Testis (tissue), 3 donors: ENCODE data around the gene TWNK. TPM values are rescaled to one million over a fixed set of nuclear protein-coding genes. Genes with fewer than 3 reads are reported as not detected.

Source experiments
- DNase-seq: peaks from one replicate; pipeline ENCODE4 v3.0.0-alpha.2; 2019
- H3K27ac ChIP-seq, 2 donors: fragments of 200-600 bp; sonication (generic); one replicate each; pipeline ENCODE4 v1.5.1; 2019
- H3K27me3 ChIP-seq: fragments of 200-600 bp; sonication (generic); one replicate; pipeline ENCODE4 v1.5.1; 2019
- H3K36me3 ChIP-seq: fragments of 200-600 bp; sonication (generic); one replicate; pipeline ENCODE4 v1.5.1; 2017; ENCODE audit warnings: low read depth; ENCODE audit errors: missing control alignments
- H3K4me1 ChIP-seq: fragments of 200-600 bp; sonication (generic); one replicate; pipeline ENCODE4 v1.5.1; 2019
- H3K4me3 ChIP-seq, 2 donors: fragments of 200-600 bp; sonication (generic); one replicate each; pipeline ENCODE4 v1.5.1; 2017 to 2019
- H3K9me3 ChIP-seq: fragments of 200-600 bp; sonication (generic); one replicate; pipeline ENCODE4 v1.5.1; 2017
- POLR2A ChIP-seq: fragments of 450-650 bp; IDR thresholded peaks from one replicate; pipeline ENCODE4 v1.6.1; 2017; ENCODE audit warnings: antibody characterized with exemption, mild to moderate bottlenecking, moderate library complexity
- WGBS, 2 donors: methylation state at CpG; one replicate each; pipeline ENCODE4 v1.1.5; 2018; 5-methylcytosine and 5-hydroxymethylcytosine counted together
- intact Hi-C: fragments of 100-400 bp; cut with DNase I; formaldehyde crosslinking; loops from one replicate; pipeline ENCODE4 v1.15.1; 2023; ENCODE audit warnings: low total_unique reads
- polyA plus RNA-seq: library from polyadenylated mRNA; stranded (reverse); fragments of 350-450 nt; fragmentation: Illumina TruSeq; extraction: RNeasy Lipid Tissue Mini Kit (QIAGEN cat#74804); gene quantifications from one replicate; pipeline ENCODE4 v1.2.3, GENCODE V29; 2014; ENCODE audit warnings: low read depth, low replicate concordance; ENCODE audit not compliant: insufficient read depth
- total RNA-seq, 2 donors: library from RNA; depleted of rRNA; stranded (reverse); fragments of >200 nt; gene quantifications; one replicate each; pipeline ENCODE4 v1.2.3, GENCODE V29; 2016
- TF ChIP-seq, protein P1 (sequence below), 3 experiments: fragments of 450-650 bp in 2 of 3; fragments of 200-600 bp in 1 of 3; sonication (generic) in 1 of 3; IDR thresholded peaks; one replicate each; pipeline ENCODE4 v1.5.1; 2016 to 2019; ENCODE audit warnings: antibody characterized with exemption in 3 of 3, mild to moderate bottlenecking in 2 of 3, moderate library complexity in 1 of 3

TWNK gene
- total and polyA plus RNA-seq, 3 donors from 2014 or later = 24.4 to 31.1 (median 26.4) TPM

GRCh38 chr10:100969187-100970075 is 17.9 kb upstream of the TWNK start, which contains the start of gene SEMA4G:
Gene SEMA4G, plus strand, starts transcription at chr10:100969504. Its CDS starts 3,409 bp downstream, at chr10:100972913.
- intact Hi-C loops = no loop called here

DNA sequence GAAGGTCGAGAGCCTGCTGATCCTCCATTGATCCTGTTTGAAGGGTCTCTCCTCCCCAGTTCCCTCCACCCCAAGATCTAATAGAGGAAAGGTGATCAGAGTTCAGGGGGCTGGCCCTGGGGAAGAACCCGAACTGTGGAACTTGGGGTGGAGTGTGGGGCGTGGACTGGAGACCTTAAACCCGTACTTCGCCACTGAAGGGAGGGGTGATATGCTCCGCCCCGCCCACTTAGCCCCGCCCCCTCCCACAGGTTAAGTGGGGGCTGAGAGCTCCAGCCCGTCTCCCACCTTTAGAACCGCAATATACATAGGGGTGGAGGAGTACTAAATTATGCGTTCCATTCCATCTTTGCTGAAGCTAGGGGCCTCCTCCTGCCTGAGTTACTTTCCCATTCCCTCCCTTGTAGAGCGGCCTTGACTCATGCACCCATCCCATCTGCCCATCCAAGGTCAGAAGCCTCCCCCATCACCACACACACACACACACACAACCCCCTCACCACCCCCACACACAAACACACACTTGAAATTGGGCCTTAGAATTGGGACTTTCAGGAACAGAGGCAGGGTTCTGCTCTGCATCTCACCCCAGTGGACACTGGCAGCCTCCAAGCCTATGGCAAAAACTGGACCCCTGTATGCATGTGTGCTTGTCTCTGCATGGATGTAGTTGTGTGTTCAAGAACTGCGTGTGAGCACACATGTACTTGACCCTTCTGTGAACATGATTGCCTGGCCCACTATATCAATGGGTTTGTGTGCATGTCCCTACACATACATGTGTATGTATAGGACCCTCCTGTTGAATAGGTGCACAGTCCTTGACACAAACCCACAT is 17.0 kb upstream of the TWNK start:
- TF ChIP-seq POLR2A = no peak
- intact Hi-C loops = no loop called here
- H3K4me1 ChIP-seq = peaks cover 21% of the 10 kb centered on the region
- no peak overlapping the region for H3K27ac ChIP-seq
- H3K9me3 ChIP-seq = no peaks in the 10 kb centered on the region
- no peaks in the 10 kb centered on the region for H3K27me3 ChIP-seq
- DNase-seq = peak; percentile 8
- 22 to 24% methylated on average over 13 of the region's 13 CpGs for WGBS, 2 donors
- H3K4me3 ChIP-seq = peak overlapping the region; percentile 52 to 63
- H3K36me3 ChIP-seq = no peaks in the 10 kb centered on the region

More at GRCh38 chr10:100969187-100970075, 17.9 kb upstream of the TWNK start, which contains the start of gene SEMA4G:
- 1% methylated on average over 15 to 69 of the region's 70 CpGs for WGBS, 2 donors
- no peaks in the 10 kb centered on the region for H3K27me3 ChIP-seq
- H3K36me3 ChIP-seq = no peaks in the 10 kb centered on the region
- TF ChIP-seq, protein P1, sequence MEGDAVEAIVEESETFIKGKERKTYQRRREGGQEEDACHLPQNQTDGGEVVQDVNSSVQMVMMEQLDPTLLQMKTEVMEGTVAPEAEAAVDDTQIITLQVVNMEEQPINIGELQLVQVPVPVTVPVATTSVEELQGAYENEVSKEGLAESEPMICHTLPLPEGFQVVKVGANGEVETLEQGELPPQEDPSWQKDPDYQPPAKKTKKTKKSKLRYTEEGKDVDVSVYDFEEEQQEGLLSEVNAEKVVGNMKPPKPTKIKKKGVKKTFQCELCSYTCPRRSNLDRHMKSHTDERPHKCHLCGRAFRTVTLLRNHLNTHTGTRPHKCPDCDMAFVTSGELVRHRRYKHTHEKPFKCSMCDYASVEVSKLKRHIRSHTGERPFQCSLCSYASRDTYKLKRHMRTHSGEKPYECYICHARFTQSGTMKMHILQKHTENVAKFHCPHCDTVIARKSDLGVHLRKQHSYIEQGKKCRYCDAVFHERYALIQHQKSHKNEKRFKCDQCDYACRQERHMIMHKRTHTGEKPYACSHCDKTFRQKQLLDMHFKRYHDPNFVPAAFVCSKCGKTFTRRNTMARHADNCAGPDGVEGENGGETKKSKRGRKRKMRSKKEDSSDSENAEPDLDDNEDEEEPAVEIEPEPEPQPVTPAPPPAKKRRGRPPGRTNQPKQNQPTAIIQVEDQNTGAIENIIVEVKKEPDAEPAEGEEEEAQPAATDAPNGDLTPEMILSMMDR (IDR thresholded peaks at IDR 0.05) = peak; percentile 44 to 71 (median 61)
- no peak for TF ChIP-seq POLR2A
- H3K27ac ChIP-seq = peak within 1 kb of the TSS in 1 of 2 donors; percentile 11
- H3K9me3 ChIP-seq = no peaks in the 10 kb centered on the region
- peaks cover 21% of the 10 kb centered on the region for H3K4me1 ChIP-seq
- H3K4me3 ChIP-seq = peak within 1 kb of the TSS; percentile 52 to 63
- peak; percentile 58 for DNase-seq

DNA sequence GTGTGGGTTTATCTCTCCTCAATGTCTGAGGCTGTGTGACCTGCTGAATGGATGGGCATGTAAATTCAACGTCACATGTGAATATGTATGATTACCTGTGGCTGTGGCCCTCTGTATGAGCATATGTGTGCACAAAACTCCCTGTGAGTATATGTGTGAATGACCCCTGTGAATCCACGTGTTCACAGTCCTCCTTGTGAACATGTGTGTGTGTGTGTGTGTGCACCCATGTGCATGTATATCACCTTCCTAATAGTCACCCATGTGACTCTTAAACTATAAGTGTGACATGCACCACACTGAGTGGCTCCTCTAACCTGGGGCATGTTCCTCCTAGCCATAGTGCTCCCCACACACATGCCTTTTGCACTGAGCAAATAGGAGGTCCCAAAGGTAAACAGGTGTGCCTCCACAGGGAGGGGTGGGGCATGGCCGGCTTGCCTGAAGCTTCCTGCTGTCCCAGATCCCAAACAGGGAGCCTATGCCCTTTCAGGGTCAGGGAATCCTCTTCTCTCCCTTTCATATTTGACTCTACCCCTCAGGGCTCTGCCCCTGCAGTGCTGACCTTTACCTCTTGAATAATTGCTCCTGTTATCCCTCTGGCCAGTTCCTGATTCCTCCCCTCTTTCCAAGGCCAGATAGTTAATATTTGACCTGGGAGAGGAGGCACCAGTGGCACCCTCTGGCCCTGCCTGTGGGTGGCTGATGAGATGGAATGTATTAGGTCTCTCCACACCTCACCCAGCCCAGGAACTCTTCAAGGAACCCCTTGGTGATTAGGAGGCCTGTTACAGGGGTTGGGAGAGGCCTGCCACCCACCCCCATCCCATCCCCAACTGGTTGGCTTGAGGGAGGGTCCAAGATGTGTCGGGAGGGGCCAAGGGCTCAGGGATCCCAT is 16.2 kb upstream of the TWNK start:
- no peak overlapping the region for H3K27ac ChIP-seq

GRCh38 chr10:100972115-100972903 is 15.0 kb upstream of the TWNK start:
- WGBS, 2 donors = 78 to 83% methylated on average over 13 of the region's 13 CpGs
- no peak for TF ChIP-seq POLR2A
- TF ChIP-seq, protein P1 (IDR thresholded peaks at IDR 0.05) = no peak
- no peaks in the 10 kb centered on the region for H3K36me3 ChIP-seq
- H3K27ac ChIP-seq = no peak overlapping the region
- no peak overlapping the region for H3K4me3 ChIP-seq
- peak; percentile 6 for DNase-seq
- H3K4me1 ChIP-seq = peaks cover 21% of the 10 kb centered on the region
- H3K27me3 ChIP-seq = no peaks in the 10 kb centered on the region
- H3K9me3 ChIP-seq = no peaks in the 10 kb centered on the region
- intact Hi-C loops = no loop called here

More for the DNA sequence above, 16.2 kb upstream of the TWNK start:
- Histone ChIP-seq H3K4me3 (no peak overlapping the region), H3K9me3 (no peaks in the 10 kb centered on the region), H3K27me3 (no peaks in the 10 kb centered on the region), H3K36me3 (no peaks in the 10 kb centered on the region), H3K4me1 (peaks cover 21% of the 10 kb centered on the region)
- 70 to 71% methylated on average over 3 to 4 of the region's 4 CpGs for WGBS, 2 donors
- TF ChIP-seq, protein P1 (IDR thresholded peaks at IDR 0.05) = no peak
- no peak for TF ChIP-seq POLR2A
- peak; percentile 7 for DNase-seq
- intact Hi-C loops = no loop called here
